GM18861 (cell line): ENCODE results near the gene OXTR.

Source experiments
- ATAC-seq: cut with Tn5 transposase; IDR thresholded peaks from one replicate; pipeline ENCODE4 v1.9.1; 2021; ENCODE audit not compliant: unreplicated experiment

OXTR gene

DNA sequence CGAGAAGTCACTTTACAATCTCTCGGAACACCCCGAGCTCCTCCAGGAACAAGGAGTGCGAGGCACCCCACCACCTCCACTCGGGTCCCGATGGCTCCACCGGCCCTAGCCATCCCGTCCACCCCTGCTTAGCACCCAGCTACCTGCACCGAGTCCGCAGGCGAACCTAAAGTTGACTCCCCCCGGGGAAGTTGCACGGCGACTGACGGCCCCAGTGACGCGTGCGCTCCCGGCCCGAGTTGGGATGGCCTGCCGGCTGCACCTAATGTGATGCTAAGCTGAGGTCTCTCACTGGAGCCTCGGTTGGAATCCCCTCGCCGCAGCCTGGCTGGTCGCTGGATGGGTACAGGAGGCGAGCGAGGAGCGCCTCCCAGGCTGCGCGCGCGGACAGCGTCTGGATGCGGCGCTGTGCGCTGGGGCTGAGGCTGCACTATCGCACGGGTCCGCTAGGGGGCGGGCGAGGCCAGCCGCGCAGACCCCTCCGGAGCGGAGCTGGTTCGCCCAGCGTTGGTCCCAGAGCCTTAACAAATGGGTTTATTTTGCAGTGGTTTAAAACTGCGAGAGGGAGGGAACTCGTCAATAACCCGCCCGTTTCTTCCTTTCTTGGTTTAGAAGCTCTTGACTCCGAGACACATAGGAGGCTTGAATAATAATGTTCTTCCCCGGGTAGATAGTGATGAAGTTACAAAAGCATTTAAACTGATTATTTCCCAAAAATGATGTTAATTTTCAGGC lies at the start of gene OXTR:
Gene OXTR (minus strand): TSS at position 526 of the 735 bp plus-strand sequence. CDS start 1,426 bp downstream, outside the sequence.
- peak; percentile 73 for ATAC-seq

DNA sequence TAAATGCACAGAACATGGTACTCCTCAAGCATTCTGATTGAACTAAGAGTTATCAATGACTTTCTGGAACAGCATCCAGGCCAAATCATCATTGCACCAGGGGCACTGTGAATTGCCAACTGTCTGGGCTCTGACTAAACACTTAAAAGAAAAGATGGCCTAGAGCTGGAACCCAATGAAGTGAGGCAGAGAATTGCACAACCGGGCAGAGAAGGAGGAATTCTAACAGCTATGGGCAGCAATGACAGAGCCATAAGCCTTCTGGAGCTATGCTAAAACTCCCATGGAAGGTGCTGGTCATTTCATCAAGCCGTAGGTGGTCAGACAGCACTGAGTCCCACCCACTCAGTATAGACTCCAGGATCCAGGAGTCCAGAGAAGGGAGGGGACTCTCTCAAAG lies 48.1 kb upstream of the OXTR start:
- ATAC-seq = no peak

DNA sequence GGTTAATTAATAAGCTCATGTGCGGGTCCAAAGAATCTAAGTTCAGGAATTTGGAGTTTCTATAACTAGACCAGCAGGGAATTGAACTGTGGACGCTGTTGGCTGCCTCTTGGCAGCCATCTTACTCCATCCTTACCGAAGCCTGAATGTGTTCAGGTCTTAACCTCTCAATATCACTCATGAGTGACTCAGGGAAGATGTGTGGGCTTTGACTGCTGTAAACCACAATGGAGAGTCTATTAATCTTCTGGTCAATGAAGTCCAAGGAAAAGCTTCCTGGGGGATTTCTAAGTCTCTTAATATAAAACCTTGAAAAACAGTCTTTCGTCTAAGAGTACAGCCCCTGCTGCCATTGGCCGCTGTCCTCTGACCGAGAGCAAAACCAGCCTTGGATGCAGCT lies 46.7 kb upstream of the OXTR start:
- ATAC-seq = no peak

DNA sequence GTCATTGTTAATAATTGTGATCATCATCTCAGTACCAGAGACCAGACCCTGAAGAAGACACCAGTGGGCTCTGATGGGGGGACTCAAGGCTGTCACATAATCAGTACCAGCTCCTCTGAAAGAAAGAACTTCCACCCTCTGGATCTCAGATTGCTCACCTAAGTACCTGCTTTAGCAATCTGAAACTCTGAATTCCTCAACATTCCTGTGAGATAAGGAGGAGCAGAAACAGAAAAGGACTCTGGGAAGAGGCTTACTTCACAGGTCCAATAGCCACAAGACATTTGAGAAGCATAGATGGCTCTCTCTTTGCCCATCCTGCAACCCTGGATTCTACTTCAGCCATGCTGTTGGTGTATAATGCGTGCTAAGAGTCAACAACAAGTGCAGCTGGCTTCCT lies 44.0 kb upstream of the OXTR start:
- no peak for ATAC-seq

DNA sequence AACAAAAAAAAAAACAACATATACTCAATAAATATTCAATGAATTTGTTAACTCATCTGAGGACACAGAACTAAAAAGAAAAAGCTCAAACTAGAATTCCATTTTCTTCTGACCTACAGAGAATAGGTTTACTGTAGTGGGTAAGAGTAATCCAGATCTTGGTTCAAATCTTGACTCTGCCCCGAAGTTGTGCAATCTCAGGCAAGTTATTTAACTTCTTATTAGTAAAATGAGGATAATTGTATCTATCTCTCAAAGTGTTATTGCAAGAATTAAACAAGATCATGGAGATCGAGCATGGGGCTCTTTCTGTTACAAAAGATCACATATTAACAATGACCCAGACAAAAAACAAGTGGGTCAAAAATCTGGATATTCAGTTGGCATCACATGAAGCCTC lies 41.1 kb upstream of the OXTR start:
- no peak for ATAC-seq

DNA sequence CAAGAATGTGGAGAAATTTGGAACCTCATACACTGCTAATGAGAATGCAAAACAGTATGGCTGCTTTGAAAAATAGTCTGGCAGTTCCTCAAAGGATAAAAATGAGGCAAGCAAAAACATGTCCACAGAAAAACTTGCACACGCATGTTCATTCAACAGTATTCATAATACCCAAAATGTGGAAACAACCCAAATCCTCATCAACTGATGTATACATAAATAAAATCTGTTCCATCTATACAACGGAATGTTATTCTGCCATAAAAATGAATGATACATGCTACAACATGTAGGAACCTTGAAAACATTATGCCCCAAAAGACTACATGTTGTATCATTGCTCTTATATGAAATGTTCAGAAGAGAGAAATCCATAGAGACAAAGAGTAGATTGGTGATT lies 36.4 kb upstream of the OXTR start:
- ATAC-seq = no peak

DNA sequence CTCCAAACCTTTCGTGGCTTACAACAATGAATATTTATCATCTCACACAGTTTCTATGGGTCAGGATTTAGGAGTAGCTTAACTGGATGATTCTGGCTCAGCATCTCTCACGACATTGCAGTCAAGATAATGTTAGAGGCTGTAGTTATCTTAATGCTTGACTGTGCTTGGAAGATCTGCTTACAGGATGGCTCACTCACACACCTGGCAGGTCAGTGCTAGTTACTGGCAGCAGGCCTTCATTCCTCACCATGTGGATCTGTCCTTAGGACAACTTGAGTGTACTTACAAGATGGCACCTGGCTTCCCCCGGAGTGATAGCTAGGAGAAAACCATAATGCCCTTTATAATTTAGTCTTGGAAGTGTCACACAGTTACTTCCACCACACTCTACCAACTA lies 32.8 kb upstream of the OXTR start:
- ATAC-seq = no peak

DNA sequence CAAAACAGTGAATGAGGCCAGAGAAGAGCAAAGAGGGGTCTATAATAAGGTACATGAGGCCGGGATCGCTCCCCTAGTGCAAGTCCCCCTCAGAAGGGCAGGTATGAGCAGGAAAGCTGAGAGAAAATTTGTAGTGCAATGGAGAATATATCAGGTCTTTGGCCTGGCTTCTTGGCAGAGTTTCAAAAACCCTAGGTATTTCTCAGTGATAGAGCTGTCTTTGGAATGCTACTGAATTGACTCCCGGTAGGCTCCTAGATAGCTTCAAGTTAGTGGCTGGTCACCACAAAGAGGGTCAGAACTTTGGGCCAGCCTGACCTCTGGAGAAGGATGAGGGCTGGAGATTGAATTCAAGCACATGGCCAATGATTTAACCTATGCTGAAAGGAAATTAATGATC lies 30.6 kb upstream of the OXTR start:
- ATAC-seq = no peak

DNA sequence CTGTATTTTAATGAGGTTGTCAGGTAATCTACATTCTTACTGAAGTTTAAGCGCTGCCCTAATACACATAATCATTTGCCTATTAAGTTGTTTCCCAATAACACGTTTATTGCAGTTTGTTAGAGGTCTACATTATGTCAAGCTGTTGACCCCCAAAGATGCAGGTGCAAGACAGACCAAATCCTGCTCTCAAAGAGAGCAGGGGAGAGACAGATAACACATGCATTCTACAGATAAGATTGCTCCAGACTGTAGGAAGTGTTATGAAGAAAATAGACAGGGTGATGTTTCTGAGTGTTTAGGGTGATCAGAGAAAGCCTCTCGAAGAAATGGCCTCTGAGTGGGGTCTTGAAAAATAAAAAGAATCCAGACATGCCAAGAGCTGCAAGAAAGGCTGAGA lies 24.8 kb upstream of the OXTR start:
- ATAC-seq = no peak

DNA sequence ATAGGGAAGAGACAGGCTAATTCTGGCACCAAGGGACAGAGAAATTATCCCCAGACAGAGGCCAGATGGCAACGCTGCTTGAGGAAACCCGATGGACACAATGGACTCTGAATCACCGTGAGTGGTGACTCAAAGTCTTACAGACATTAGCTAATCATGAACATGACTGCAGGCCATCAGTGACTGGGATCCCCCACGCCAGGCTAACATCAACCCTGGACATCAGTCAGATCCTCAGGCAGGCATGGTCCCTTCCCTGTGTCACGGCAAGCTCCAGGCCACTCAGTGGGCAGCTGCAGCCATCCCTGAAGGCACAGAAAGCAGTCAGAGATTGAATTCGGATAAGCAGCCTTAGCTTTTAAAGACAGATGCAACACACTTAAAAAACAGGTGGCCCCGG lies 23.8 kb upstream of the OXTR start:
- ATAC-seq = no peak

DNA sequence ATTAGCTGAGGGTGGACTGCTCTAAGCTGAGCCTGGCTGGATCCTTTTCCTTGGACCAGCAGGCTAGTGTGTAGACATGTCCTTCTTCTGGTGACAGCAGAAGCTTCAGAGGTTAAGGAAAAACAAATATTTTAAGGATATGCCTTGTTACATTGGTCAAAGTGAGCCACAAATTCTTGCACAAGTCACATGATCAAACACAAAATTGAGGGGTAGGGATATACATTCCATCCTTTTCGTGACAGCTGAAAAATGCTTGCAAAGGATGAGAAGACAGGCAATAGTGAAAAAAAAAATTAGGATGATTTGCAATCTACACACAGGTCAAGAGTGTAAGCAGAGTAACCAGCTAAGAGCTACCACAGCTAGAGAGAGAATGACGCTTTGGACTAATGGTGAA lies 21.1 kb upstream of the OXTR start:
- no peak for ATAC-seq

DNA sequence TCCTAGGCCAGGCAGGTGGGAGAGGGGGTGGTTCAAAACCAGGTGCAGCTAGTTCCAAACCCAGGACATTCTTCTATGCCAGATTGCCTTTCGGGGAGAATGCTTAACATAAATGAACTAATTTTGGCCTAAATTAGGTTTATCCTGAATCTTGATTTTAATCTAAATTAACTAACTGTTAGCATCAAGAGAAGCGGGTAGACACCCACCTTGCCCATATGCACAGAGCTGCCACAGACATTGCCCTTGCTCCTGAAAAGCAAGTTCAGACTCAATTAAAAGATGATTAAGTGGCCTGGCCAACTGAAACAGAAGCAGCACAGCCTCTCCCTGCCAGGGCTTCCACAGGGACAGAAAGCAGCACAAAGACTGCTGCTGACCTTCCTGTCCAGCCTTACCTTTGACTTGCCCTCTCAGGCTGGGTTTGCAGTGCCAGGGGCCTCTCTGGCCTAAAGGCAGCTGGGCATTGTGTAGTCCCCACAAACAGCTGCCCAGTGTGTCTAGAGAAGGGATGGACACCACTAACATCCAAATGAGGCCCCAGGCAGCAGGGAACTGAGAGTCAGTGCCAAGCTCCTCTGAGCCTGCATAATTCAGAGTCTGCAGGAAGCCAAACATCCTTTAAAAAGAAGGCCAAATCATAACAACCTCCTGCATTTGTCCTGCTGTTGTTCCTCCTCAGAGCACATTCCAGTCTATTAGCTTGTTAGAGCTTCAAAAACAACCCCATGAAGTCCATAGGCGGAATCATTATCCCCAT lies 15.4 kb upstream of the OXTR start:
- no peak for ATAC-seq

DNA sequence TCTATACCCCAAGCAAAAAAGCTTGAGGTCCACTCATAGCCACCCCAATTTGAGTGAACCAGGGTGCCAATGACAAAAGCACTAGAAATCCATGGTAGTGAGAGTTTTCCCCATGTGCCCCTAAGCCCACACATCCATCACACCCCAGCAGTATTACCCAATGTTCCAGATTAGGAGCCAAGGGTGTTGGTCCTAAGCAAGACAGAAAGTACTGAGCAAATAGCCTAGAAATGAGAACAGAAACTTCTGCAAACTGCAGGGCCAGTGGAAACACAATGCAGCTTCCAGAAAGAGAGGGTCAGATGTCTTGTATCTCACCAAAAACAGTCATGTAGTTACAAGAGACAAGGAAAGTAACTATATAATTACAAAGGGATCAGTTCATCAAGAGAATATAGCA lies 10.9 kb upstream of the OXTR start:
- ATAC-seq = no peak

DNA sequence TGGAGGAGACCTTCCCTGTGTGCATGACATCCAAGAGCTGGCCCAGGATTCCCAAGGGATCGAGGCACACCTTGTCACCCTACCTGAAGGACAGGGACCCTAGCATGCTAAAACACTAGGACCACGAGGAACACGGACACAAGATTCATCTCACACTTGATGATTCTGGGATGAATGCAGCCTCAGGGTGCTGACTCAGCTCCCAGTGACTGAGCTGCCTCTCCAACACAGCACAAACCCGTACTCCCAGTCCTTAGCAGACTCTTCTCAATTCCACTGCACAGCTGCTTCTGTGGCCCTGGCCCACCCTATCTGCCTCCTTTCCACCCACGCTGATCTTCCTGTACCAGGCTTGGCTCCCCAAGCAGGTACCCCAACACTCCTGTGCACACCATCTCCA lies 9.1 kb upstream of the OXTR start:
- ATAC-seq = no peak

DNA sequence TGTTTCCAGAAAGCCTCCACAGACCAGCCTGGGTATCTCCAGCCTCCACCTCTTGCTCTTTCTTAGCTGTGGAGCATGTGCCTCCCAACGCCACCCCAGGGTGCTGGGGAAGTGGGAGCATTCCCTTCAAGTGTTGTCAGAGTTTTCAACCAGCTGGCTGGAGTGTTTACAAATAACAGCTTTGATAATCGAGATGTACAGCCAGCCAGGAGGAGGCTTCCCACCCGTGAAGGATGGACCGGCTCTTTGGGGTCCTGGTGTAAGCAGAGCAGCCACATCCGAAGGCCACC lies 8.5 kb upstream of the OXTR start:
- no peak for ATAC-seq

DNA sequence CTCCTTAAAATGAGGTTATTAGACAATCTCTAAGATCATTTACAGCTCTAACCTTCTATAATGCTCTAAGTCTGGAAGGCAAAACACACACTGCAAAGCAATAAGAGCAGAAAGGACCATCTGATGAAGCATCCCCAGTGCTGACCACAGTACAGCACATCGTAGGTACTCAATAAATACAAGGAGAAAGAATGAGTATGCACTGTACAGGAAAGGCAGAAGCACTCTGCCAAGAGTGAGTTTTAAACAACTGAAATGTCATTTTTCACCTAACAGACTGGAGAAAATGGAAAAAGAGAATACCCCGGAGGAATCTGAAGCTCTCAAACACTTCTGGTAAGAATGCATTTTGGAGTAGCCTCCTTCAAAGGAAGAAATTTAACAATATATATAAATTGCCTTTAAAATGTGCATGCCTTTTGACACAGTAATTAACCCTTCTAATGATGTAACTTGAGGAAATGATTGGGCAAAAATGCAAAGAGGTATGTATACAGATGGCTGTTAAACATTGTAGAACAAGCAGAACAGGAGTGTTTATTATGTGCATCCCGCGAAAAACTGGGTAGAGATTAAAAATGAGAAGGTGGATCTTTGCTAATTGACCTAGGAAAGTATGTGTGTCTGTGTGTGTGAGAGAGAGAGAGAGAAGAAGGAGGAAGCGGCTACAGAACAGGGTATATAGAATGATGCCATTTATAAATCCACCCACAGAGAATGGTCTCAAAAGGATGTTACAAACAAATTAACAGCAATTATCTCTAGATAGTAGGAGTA lies 8.0 kb upstream of the OXTR start:
- ATAC-seq = no peak

DNA sequence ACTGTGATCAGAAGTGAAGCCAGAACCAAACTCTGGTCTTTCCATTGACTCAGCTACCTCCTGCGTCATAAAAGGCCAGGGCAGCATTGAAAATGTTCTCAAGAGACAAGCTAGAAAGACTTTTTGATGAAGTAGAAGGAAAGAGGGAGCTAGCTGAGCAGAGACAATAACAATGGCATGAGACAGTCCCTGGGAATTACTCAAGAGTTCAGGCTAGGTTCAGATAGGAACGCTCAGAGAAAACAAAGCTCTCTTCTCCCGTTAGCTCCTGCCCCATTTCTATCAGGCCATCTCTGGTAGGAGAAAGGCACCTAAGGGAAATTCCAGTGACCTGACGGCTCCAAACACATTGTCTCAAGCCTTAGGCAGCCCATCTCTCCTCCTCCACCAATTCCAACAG lies 7.0 kb upstream of the OXTR start:
- ATAC-seq = no peak

DNA sequence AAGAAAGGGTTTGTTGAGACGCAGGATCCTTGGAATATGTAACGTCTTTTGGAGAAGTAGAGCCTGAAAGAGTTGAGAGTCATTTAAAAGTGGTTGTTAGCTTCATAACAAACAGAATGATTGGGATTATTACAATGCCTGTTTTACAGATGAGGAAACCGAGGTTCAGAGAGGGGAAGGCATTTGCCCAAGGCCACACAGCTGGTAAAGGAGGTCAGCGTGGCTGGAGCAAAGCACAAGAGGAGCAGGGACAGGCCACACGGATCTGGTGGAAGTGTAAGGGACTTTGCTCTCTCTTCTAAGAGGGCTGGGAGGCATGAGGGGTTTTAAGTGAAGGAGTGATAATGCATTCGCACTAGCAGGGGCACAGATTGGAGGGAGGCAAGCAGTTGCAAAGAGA lies 6.2 kb upstream of the OXTR start:
- no peak for ATAC-seq

DNA sequence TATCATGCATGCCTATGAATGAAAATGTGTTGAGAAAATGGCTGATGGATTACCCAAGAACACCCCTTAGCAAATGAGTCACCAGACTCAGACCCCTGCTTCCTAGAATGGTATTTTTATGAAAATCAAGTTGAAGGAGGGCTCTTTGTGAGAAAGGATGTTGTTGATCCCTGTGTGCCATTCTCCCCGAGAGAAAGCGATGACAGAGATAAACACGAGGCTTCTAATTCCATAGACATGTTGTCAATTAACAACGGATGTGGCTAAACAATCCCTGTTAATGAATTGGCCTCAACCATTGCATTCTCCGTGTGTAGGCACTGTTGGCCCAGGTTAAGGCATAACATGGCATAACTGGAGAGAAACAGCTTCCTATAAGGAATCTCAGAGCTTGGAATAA lies 5.8 kb upstream of the OXTR start:
- no peak for ATAC-seq

DNA sequence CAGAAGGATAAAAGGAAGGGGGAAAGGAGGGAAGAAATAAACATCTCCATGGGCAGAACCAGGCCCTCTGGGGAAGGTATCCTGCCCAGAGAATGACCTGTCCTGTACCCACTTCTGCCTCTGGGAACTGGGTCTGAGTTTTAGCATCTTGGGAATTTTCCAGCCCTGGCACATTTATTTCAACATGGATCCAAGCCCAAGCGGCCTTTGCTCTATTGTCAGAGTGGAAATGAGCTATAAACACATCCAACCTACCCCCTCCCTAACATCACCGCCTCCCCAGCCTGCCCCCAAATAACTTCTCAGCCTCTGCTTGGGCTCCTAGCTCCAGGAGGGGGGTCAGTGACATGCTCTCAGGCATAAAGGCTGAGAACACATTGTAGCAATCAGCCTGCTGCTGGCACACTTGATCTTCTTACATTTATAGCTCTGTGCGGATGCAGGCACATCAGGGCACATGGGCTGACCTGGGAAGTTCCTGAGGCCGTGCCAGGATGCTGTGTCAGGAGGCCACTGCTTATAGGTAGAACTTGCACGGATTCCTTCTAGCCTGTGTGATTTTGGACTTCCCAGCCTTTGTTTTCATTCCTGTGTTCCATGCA lies 4.6 kb upstream of the OXTR start:
- ATAC-seq = no peak

DNA sequence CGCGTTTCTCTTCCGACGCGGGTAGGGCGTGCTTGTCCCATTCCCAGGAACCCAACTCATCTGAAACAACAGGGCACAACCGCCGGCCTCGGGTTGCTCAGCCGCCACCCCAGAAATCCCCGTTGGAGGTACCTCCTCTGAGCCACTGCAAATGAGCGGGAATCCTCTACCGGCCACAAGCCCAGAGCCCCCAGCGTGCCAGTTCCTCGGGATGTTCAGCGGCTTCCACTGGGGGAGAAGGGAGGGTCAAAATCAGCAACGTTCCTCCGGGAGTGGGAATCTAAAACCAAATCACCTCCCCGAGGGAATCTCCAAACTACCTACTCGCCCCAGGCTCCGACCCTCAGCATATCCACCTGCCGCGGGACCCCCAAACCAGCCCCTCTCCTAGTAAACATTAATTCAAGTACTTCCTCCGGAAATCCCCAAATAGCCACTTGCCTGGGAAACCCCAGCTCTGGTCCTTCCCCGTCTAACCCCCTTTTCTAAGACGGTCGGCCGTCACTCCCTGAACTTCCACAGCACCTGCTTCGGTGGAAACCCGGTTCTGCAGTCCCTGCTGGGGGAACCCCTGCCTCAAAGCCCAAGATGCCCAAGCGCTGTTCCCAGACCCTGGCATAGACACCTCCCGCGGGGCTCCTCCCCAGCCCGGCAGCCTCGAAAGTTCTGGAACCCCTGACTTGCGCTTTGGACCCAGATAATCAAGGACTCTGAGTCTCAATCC lies 887 bp downstream of the OXTR start:
- ATAC-seq = peak; percentile 3
